Activated naive CD4-positive, alpha-beta T cell treated with anti-CD3 and anti-CD28 coated beads, Interleukin-2, amount 50 U/mL, for 16 hours (primary cell): Measurements from ENCODE around the gene ST6GAL1.

ENCODE experiments used
- DNase-seq: peaks from one replicate; pipeline ENCODE4 v3.0.0-alpha.2; 2020

ST6GAL1 gene

DNA sequence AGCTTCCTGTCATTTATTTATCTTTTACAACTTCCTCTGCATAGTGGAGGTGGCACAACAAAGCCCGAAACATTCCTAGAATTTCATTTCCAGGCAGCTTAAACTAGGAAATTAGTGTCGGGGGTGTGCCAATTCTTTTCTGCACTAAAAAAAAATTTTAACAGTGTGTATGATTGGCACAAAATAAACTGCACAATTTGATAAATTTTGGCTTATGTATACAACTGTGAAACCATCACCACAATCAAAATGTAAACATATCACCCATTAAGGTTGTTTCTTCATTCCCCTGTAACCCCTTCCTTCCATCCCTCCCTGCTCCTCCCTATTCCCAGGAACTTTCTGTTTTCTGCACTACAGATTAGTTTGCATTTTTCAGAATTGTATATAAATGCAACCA, 154.3 kb downstream of the ST6GAL1 start:
- DNase-seq: no peak

DNA sequence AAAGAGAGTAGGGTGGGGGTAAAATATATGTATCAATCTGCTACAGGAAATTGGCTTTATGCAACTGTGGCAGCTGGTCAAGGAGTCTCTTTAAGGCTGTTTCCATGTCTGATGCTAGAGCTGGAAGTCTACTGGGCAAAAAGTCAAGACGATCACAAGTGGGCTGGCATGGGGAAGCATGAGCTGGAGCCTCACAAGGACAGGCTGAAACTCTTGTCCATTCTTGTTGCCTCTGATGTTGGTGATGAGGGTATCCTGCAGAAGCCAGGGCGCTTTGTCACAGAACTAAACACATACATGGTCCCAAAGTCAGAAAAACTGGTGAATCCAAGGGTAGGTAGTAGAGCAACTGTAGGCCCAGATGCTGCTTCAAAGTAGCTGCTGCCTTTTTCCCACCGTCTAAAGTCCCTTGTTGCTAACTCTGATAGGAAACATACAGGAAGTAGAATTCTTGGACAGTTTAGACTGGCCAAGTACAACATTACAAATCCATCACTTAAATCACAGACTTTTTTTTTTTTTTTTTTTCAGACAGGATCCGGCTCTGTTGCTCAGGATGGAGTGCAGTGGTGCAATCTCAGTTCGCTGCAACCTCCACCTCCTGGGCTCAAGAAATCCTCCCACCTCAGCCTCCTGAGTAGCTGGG, 154.8 kb downstream of the ST6GAL1 start:
- no peak for DNase-seq

DNA sequence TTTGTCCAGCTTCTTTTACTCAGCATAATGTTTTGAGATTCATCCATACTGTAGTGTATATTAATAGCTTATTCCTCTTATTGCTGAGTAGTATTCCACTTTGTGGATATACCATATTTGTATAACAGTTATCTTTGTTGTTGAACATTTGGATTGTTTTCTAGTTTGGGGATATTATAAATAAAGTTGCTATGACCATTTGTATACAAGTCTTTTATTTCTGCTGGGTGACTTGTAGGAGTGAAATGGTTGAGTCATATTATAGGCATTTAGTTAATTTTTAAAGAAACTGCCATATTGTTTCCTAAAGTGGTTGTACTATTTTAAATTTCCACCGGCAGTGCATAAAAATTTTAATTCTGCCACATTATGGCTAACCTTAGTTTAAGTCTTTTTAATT, 155.6 kb downstream of the ST6GAL1 start:
- DNase-seq: no peak

DNA sequence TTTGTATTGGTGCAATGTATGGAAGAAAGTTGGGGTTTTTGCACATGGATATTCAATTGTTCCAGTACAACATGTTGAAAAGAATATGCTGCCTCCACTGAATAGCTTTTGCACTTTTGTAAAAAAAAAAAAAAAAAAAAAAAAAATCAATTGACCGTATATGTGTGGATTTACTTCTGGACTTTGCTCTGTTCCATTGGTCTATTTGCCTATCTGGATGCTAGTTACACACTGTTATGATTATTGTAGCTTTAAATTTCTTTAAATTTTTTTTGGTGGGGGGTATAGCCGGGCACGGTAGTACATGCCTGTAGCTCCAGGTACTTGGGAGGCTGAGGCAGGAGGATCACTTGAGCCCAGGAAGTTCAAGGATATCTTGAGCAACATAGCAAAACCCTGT, 156.5 kb downstream of the ST6GAL1 start:
- DNase-seq: no peak

DNA sequence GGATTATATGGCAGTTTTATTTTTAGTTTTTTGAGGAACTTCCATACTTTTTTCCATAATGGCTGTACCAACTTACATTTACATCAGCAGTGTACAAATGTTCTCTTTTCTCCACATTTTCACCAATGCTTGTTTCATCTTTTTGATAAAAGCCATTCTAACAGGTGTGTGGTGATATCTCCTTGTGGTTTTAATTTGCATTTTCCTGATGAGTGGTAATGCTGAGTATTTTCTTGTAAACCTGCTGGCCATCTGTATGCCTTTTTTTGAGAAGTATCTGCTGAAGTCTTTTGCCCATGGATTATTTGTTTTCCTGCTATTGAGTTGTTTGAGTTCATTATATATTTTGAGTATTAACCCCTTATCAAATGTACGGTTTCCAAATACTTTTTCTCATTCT, 158.4 kb downstream of the ST6GAL1 start:
- DNase-seq: no peak

DNA sequence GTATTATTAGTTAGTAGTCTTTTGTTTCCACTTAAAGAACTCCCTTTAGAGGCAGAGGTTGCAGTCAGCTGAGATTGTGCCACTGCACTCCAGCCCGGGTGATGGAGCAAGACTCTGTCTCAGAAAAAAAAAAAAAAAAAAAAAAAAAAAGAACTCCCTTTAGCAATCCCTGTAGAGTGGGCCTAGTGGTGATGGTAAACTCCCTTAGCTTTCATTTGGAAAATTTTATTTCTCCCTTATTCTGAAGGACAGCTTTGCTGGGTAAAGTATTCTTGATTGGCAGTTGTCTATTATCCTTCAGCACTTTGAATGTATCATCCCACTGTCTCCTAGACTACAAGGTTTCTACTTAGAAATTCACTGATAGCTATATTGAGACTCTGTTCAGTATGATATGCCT, 163.0 kb downstream of the ST6GAL1 start:
- no peak for DNase-seq

DNA sequence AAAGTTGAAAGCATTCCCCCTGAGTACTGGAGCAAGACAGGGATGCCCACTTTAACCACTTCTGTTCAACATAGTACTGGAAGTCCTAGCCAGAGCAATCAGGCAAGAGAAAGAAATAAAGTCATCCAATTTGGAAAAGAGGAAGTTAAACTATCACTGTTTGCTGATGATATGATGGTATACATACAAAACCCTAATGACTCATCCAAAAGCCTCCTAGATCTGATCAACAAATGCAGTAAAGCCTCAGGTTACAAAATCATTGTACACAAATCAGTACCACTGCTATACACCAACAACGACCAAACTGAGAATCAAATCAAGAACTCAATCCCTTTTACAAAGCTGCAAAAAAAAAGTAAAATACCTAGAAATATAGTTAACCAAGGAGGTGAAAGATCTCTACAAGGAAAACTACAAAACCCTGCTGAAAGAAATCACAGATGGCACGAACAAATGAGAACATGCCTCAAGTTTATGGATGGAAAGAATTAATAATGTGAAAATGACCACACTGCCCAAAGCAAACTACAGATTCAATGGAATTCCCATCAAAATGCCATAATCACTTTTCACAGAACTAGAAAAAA, 168.7 kb downstream of the ST6GAL1 start:
- no peak for DNase-seq

DNA sequence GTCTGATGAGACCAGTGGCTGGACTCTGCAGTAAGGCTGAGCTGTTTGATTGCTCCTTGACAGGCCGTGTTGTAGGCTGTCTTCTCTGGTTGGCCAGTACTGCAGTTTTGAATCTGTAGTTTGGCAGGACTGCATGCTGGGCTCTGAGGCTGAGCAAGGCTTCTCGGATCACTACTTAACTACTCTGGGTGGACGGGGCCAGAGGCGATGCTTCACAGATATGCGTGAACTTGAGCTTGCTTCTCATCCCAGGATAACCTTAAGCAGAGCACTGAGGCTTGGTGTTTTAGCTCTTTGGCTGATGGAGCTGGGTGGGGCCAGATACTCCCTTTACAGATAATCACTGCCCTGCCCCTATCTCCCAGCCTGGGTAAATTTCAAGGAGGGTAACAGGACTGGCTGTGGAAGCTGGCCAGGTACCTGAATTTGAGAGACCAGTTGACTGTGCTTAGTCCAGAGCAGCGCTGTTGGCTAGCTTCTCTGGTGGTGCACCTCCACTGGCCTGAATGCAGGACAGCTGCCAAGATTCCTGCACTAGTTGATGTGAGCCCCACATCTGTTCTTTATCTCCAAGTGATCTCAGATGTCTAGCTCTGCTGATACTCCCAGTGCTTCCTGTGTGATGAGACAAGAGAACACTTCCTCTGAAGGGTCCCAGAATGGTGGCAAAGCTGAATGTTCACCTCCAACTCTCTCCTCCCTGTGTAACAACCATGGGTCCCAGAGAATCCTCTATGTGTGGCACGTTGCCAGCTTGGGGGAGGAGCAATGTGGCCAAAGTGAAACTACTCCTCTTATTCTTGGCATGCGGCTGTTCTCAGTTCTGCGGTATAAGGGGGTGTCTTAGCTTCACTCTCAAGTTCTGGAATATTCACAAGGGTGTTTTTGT, 171.1 kb downstream of the ST6GAL1 start:
- DNase-seq: peak; percentile 54

DNA sequence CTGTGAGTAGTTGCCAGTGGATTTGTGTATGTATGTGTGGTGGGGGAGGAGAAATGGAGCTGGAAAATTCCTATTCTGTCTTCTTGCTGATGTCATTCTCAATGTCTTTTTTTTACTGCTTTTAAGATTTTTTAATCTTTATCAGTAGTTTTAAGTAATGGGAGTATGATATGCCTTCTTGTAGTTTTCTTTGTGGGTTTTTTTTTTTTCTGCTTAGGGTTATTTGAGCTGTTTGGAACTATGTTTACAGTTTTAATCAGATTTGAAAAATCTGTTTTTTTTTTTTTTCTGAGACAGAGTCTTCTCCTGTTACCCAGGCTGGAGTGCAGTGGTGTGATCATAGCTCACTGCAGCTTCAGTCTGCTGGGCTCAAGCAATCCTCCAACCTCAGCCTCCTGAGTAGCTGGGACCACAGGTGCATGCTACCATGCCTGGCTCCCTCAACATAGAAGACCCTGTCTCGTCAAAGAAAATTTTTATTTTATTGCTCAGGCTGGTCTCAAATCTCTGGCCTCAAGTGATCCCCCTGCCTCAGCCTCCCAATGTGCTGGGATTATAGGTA, 171.8 kb downstream of the ST6GAL1 start:
- DNase-seq: no peak

DNA sequence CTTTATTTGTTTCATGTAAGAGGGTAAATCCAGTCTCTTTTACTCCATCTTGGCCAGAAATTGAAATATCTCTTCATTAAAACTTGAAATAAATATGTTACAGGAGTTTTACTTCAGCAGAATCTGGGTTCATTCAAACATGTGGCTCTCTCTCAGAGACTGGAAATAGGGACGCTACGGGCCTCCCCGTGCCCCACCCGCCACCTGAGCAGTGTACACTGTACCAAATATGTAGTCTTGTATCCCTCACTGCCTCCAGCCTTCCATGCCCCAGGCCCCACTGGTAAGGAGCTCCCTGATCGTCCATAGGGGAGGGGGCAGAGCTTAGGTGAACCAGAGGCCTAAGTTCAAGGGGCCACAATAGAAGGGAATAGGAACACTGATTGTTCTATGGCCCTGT, 172.9 kb downstream of the ST6GAL1 start:
- no peak for DNase-seq

DNA sequence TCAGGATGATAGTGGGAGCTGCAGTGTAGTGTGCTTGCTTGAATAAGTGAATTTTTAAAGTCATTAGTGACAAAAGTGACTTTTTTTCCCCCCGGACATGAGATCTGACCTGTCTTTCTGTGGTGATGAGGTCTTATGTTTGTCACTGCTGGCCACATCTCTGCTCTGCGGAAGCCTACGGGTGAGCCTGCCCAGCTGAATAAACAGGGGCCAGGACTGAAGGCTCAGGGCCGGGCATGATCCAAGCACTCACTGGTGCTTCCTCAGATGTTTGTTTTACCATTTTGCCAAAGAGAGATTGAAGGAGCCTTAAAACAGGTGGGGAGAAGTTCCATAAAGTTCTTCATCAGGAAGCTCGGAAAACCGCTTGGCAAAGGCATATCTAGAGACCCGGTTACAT, 174.0 kb downstream of the ST6GAL1 start:
- DNase-seq: no peak

DNA sequence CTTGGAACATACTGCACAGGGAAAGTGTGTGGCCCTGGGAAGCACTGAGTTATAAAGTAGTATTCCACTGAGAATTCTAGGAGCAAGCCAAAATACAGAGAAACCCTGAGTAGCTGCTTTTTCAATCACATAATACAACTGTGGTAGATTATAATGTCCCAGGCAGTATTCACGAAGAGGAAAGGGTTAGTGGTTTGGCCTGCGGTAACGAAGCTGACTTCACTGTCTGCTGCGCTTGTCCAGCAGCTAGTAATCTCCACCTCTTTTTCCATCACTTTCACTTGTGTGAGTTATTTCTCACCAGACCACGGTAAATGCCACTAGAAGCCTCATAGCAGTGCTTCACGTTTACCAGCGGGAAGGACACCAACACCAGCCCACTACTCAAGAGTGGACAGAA, 174.6 kb downstream of the ST6GAL1 start:
- no peak for DNase-seq

DNA sequence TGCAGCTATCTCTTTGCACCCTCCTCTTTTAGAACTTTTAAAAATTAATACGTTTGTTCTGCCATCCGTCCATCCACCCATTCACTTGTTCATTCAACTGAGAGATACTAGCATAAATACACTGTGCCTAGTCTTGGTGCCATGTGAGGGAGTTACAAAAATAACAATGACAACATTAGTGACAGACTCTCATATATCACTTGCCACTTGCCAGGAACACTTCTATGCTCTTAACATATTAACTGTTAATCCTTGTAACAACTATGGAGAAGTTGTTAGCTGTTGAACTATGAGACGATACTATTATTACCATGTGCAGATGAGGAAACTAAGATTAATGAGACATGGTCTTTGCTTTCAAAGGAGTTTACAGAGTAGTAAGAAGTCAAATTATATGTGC, 175.4 kb downstream of the ST6GAL1 start:
- DNase-seq: no peak

DNA sequence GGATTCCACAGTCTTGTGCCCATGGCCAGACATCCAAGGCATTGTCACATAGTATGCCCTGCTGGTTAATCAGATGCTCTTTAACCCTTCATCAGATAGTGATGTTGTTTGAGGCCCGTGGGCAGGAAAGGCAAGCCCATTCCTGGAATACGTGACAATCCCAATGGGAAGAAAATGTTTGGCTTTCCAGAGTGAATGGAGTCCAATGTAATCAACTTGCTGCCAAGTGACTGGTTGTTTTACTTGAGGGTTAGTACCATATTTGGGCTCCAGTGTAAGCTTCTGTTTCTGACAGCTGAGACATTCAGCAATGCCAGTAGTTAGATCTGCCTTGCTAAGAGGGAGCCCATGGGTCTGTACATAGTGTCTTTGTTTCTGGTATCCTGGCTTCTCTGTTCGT, 177.7 kb downstream of the ST6GAL1 start:
- no peak for DNase-seq

DNA sequence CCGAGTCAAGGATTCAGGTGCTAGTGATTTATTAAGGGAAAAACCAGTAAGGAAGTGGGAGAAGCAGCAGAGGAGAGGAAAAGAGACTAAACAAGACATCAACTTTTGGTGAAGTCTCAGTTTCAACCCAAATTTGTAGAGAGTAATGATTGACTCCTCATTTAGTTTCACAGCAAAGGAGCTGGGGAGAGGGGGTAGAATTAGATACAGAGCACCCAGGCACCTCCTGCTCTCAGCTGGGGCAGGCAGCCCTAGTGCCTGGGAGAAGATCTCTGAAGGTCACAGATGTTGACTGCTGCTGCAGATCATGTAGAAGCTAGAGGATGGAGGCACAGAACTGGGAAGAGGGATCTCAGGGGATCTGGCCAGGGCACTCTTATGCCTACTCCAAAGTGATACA, 179.8 kb downstream of the ST6GAL1 start:
- DNase-seq: no peak

DNA sequence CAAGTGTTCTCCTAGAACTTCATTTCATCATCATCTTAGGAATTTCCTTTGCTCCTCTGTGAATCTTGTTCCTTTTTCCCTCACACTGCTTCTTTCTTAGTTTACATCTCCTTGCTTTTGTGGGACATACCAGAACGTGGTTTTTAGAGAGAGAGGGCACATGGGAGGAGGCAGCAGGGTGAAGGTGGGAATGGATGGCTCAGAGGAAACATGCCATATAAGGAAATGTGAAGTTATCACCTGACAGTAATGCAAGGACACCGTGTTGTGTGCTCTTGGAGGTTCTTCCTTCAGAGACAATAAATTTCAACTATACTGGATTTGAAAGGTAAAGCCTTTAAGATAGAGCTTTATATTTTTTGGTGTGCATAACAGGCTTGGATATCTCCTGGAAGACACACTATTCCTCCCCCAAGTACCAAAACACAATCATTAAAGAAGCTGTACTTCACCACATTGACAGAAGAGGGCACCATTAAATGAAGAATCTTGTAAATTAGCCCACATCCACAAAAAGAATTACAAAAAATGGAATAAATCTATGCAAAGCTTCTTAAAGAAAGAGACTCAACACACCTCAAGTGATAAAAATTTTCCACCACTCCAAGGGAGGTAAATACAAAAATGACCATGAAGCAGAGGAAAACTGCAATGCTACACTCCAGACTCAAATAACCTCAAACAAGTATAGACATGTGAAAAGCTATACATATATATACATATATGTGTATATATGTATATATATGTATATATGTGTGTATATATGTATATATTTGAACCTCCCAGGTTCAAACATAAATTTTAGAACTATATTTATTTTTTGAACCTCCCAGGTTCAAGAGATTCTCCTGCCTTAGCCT, 182.8 kb downstream of the ST6GAL1 start:
- DNase-seq: no peak

DNA sequence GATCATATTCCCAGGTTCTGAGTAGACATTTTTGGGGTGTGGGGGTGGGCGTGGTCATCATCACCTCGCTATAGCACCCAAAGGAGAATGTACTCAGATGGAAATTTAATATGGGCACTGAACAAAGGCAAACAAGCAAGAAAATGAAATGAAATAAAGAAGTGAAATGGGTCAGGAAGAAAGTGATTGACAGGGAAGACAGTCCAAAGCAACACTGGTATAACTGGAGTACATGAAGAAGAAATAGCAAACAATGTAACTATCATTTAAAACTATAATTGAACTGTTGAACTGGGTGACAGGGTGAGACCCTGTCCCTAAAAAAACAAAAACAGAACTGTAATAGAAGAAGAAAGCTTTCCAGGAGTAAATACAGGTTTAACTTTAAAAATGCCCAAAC, 184.2 kb downstream of the ST6GAL1 start:
- DNase-seq: no peak

DNA sequence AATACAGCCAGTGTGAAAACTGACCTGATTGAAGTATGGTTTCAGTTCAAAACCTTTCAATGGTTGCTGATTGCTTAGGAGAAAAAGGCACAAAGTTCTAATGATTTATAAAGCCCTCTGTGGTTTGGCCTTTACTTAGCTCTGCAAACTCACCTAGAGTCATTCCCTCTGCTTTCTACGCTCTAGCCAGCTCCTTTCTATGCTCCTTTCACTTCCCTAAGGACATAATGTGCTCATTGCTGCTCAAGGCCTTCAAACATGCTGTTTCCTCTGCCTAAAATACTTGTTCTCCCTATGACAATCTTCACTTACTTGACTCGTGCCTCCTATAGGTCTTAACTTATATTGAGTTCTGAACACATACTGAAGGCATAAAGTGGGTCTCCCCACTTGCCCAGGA, 190.0 kb downstream of the ST6GAL1 start:
- no peak for DNase-seq

DNA sequence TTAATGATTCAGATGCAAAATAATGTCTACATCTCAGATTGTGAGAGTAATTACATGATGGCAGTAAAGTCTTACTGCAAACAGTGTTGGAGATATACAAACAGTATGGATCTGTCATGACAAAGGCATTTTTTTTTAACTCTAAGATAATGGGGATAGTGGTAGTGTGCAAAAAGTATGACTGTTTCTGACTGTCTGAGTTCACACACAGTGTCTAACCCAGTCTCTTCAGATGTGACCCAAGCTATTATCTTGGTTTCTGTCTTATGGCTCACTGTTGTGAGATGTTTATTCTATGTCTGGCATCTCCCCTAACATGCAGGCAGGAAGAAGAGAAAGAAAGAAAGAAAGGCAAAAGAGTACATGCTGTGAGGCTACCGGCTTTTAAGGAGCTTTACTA, 191.9 kb downstream of the ST6GAL1 start:
- DNase-seq: no peak

DNA sequence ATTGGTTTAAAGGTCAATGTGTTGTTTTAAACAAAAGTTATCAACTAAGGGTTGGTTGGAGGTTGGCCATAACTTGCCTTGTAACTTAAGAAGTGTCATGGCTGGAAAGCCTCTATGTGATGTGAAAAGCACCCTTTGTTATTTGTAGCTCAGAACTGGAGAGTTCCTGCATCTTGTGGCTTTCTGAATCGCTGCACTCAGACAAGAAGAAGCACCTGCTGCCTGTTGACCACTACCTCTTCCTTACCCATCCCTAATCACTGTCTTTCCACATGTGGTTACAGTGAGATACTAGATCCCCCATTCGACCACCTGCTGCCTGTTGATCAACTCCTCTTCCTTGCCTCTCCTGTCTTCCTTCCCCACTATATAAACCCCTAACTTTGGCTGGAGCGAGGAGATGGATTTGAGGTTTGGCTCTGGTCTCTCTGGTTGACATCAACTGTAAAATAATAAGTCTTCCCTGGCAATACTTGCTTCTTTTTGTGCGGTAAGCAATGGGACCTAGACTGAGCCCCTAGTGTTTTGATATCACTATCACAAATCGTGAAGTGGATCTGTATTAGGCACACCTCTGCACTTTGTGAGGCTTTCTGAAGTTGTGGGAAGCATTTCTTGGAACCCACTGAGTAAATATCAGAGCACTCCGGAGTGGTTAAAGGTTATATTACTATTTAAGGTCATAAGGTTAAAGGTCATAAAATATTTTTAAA, 195.1 kb downstream of the ST6GAL1 start:
- no peak for DNase-seq
